H9 (cell line): Measurements from ENCODE around the gene PCDH20. TPM values are rescaled to one million over a fixed set of nuclear protein-coding genes. Genes with fewer than 3 reads are reported as not detected.

Source experiments
- DNase-seq: peaks from one replicate; pipeline ENCODE4 v3.0.0-alpha.2; 2017
- H2AFZ ChIP-seq: one replicate; pipeline ENCODE4 v1.6.1; 2013; ENCODE audit warnings: mild to moderate bottlenecking, low read length, control low read depth, moderate library complexity
- H2AK5ac ChIP-seq: 2 replicates; pipeline ENCODE4 v1.6.1; 2013; ENCODE audit warnings: low read length, control low read depth, mixed read lengths; ENCODE audit not compliant: insufficient read length
- H2BK120ac ChIP-seq: one replicate; pipeline ENCODE4 v1.6.1; 2013; ENCODE audit warnings: low read depth, mild to moderate bottlenecking, low read length, control low read depth, inconsistent platforms; ENCODE audit not compliant: poor library complexity, severe bottlenecking
- H2BK12ac ChIP-seq: 2 replicates; pipeline ENCODE4 v1.6.1; 2013; ENCODE audit warnings: low read length, control low read depth, mixed read lengths, low read depth; ENCODE audit not compliant: insufficient read length
- H2BK15ac ChIP-seq: 2 replicates; pipeline ENCODE4 v1.6.1; 2013; ENCODE audit warnings: low read depth, low read length, control low read depth
- H2BK20ac ChIP-seq: one replicate; pipeline ENCODE4 v1.6.1; 2013; ENCODE audit warnings: low read depth, mild to moderate bottlenecking, low read length, control low read depth, inconsistent platforms; ENCODE audit not compliant: poor library complexity, severe bottlenecking
- H2BK5ac ChIP-seq: 2 replicates; pipeline ENCODE4 v1.6.1; 2013; ENCODE audit warnings: low read length, control low read depth, mixed read lengths; ENCODE audit not compliant: insufficient read length
- H3K14ac ChIP-seq: 2 replicates; pipeline ENCODE4 v1.6.1; 2013; ENCODE audit warnings: low read length, control low read depth; ENCODE audit not compliant: insufficient read depth
- H3K18ac ChIP-seq: 2 replicates; pipeline ENCODE4 v1.6.1; 2013; ENCODE audit warnings: low read depth, mild to moderate bottlenecking, mixed read lengths, low read length, control low read depth; ENCODE audit not compliant: insufficient read length
- H3K23ac ChIP-seq: 2 replicates; pipeline ENCODE4 v1.6.1; 2013; ENCODE audit warnings: low read length, control low read depth, mixed read lengths, low read depth; ENCODE audit not compliant: insufficient read length
- H3K23me2 ChIP-seq: 2 replicates; pipeline ENCODE4 v1.6.1; 2013; ENCODE audit warnings: low read depth, mild to moderate bottlenecking, mixed read lengths, low read length, control low read depth; ENCODE audit not compliant: insufficient read length, poor library complexity, severe bottlenecking
- H3K27ac ChIP-seq: 2 replicates; pipeline ENCODE4 v1.5.1; 2013; ENCODE audit warnings: low read length, control low read depth, mixed read lengths, low read depth; ENCODE audit not compliant: insufficient read length
- H3K27me3 ChIP-seq: 2 replicates; pipeline ENCODE4 v1.6.1; 2013; ENCODE audit warnings: low read length, control low read depth, inconsistent platforms; ENCODE audit not compliant: insufficient read depth
- H3K4ac ChIP-seq: 2 replicates; pipeline ENCODE4 v1.6.1; 2013; ENCODE audit warnings: low read depth, mild to moderate bottlenecking, control low read depth, inconsistent platforms, low read length, moderate library complexity
- H3K4me1 ChIP-seq: 2 replicates; pipeline ENCODE4 v1.6.1; 2013; ENCODE audit warnings: low read length, control low read depth, inconsistent platforms; ENCODE audit not compliant: insufficient read depth
- H3K4me2 ChIP-seq: 2 replicates; pipeline ENCODE4 v1.6.1; 2013; ENCODE audit warnings: low read length, control low read depth, mixed read lengths; ENCODE audit not compliant: insufficient read length, insufficient read depth
- H3K56ac ChIP-seq: 2 replicates; pipeline ENCODE4 v1.6.1; 2013; ENCODE audit warnings: low read depth, mild to moderate bottlenecking, mixed read lengths, low read length, control low read depth; ENCODE audit not compliant: insufficient read length
- H3K79me1 ChIP-seq: 2 replicates; pipeline ENCODE4 v1.6.1; 2013; ENCODE audit warnings: low read depth, mild to moderate bottlenecking, moderate library complexity, low read length, control low read depth, inconsistent platforms; ENCODE audit not compliant: insufficient read depth, poor library complexity, severe bottlenecking
- H3K79me2 ChIP-seq: 2 replicates; pipeline ENCODE4 v1.6.1; 2013; ENCODE audit warnings: low read length, control low read depth, inconsistent platforms; ENCODE audit not compliant: insufficient read depth
- H3K9ac ChIP-seq: 2 replicates; pipeline ENCODE4 v1.6.1; 2013; ENCODE audit warnings: low read length, control low read depth, mixed read lengths; ENCODE audit not compliant: insufficient read length; ENCODE audit errors: extremely low read depth
- H3K9me3 ChIP-seq: one replicate; pipeline ENCODE4 v1.6.1; 2013; ENCODE audit warnings: low read depth, low read length, inconsistent platforms; ENCODE audit not compliant: control insufficient read depth
- H3T11ph ChIP-seq: one replicate; pipeline ENCODE4 v1.6.1; 2013; ENCODE audit warnings: mild to moderate bottlenecking, low read length, control low read depth, inconsistent platforms
- H4K20me1 ChIP-seq: one replicate; pipeline ENCODE4 v1.6.1; 2013; ENCODE audit not compliant: control insufficient read depth, insufficient read length, insufficient read depth
- H4K5ac ChIP-seq: 2 replicates; pipeline ENCODE4 v1.6.1; 2013; ENCODE audit warnings: low read depth, mild to moderate bottlenecking, mixed read lengths, low read length, control low read depth; ENCODE audit not compliant: insufficient read length
- H4K8ac ChIP-seq: replicated peaks from 2 replicates; pipeline ENCODE4 v1.6.1; 2013; ENCODE audit warnings: low read length, control low read depth, mixed read lengths, low read depth; ENCODE audit not compliant: insufficient read length
- H4K91ac ChIP-seq: 2 replicates; pipeline ENCODE4 v1.6.1; 2013; ENCODE audit warnings: low read depth, mild to moderate bottlenecking, moderate library complexity, mixed read lengths, low read length, control low read depth; ENCODE audit not compliant: insufficient read length
- H3K27ac Mint-ChIP-seq, 3 experiments: 2 replicates in 2 of 3; 3 replicates in 1 of 3; pipeline ENCODE4 v1.8.0; 2020 to 2021; ENCODE audit warnings: mixed read lengths in 3 of 3, mild to moderate bottlenecking in 1 of 3, moderate library complexity in 1 of 3
- H3K27me3 Mint-ChIP-seq: 2 replicates; pipeline ENCODE4 v1.8.0; 2021; ENCODE audit warnings: low read depth, mild to moderate bottlenecking, moderate library complexity, mixed read lengths
- H3K36me3 Mint-ChIP-seq, 3 experiments: 2 replicates in 2 of 3; 3 replicates in 1 of 3; pipeline ENCODE4 v1.8.0; 2020 to 2021; ENCODE audit warnings: low read depth in 3 of 3, mixed read lengths in 3 of 3; ENCODE audit not compliant: insufficient read depth in 1 of 3
- H3K4me1 Mint-ChIP-seq, 2 experiments: 2 replicates each; pipeline ENCODE4 v1.8.0; 2020; ENCODE audit warnings: mixed read lengths in 2 of 2
- H3K4me3 Mint-ChIP-seq, 2 experiments: 2 replicates in 1 of 2; 3 replicates in 1 of 2; pipeline ENCODE4 v1.8.0; 2020 to 2021; ENCODE audit warnings: mild to moderate bottlenecking in 2 of 2, mixed read lengths in 2 of 2, moderate library complexity in 1 of 2
- H3K9me3 Mint-ChIP-seq, 2 experiments: 2 replicates in 1 of 2; 3 replicates in 1 of 2; pipeline ENCODE4 v1.8.0; 2020; ENCODE audit warnings: mild to moderate bottlenecking in 2 of 2, mixed read lengths in 2 of 2, moderate library complexity in 1 of 2
- WGBS: extraction: QIAGEN DNeasy Blood & Tissue Kit; methylation state at CpG from one replicate; pipeline ENCODE4 v1.1.7; 2013; ENCODE audit warnings: missing lambda C conversion rate, low lambda C conversion rate, mixed read lengths; ENCODE audit not compliant: insufficient read length; ENCODE audit errors: extremely low coverage; 5-methylcytosine and 5-hydroxymethylcytosine counted together
- total RNA-seq: library from RNA; stranded (reverse); gene quantifications from 2 replicates; pipeline ENCODE4 v1.2.1, GENCODE V29; 2021
- TF ChIP-seq, protein P1 (sequence below): fragments of 200-600 bp; sonication (generic); conservative IDR thresholded peaks from 3 replicates; pipeline ENCODE4 v1.8.0; 2021; ENCODE audit warnings: antibody characterized with exemption, mild to moderate bottlenecking

Gene PCDH20
- total RNA-seq, 1 experiment from 2014 or later: 0.33 TPM

DNA sequence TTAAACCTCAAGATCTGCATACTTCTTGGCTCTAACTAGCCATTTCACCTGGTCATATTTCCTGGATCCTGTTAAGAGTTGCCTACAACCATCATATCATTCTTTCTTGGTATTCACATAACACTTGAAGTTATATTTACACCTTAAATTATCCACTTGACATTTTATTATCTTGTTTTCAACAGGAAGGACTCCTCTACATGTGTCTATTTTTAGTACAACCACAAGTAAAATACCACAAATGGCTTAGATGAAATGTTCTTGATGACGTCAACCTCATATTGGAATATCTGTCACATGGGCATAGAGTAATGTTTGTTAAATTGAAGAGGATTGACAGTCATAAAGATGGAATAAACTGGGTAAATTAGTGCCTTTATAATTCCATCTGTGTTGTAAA, 9.4 kb downstream of the PCDH20 start:
- no peak overlapping the region for H3K56ac ChIP-seq
- H3K27ac Mint-ChIP-seq: no peak overlapping the region
- no peaks in the 10 kb centered on the region for H3K4me1 Mint-ChIP-seq
- H3K9me3 Mint-ChIP-seq: no peaks in the 10 kb centered on the region
- no peak for DNase-seq
- H2BK120ac ChIP-seq: no peak overlapping the region
- TF ChIP-seq, protein P1, sequence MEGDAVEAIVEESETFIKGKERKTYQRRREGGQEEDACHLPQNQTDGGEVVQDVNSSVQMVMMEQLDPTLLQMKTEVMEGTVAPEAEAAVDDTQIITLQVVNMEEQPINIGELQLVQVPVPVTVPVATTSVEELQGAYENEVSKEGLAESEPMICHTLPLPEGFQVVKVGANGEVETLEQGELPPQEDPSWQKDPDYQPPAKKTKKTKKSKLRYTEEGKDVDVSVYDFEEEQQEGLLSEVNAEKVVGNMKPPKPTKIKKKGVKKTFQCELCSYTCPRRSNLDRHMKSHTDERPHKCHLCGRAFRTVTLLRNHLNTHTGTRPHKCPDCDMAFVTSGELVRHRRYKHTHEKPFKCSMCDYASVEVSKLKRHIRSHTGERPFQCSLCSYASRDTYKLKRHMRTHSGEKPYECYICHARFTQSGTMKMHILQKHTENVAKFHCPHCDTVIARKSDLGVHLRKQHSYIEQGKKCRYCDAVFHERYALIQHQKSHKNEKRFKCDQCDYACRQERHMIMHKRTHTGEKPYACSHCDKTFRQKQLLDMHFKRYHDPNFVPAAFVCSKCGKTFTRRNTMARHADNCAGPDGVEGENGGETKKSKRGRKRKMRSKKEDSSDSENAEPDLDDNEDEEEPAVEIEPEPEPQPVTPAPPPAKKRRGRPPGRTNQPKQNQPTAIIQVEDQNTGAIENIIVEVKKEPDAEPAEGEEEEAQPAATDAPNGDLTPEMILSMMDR: no peak
- no peak overlapping the region for H3K4me3 Mint-ChIP-seq
- no peak overlapping the region for H2AFZ ChIP-seq
- H3K4ac ChIP-seq: no peak overlapping the region
- no peak overlapping the region for H2BK12ac ChIP-seq
- H2BK5ac ChIP-seq: no peak overlapping the region
- H4K8ac ChIP-seq: no peak overlapping the region
- no peak overlapping the region for H2AK5ac ChIP-seq
- H3K23ac ChIP-seq: no peak overlapping the region
- 0 out of 2 replicates have a peak, but pooled peaks cover 1% of the 10 kb centered on the region for H3K27me3 Mint-ChIP-seq
- H4K91ac ChIP-seq: no peak overlapping the region
- H3K79me2 ChIP-seq: no peaks in the 10 kb centered on the region
- H3K27me3 ChIP-seq: no peaks in the 10 kb centered on the region
- no CpG with 5 or more reads among the region's 1 CpG for WGBS
- H4K20me1 ChIP-seq: no peaks in the 10 kb centered on the region
- H2BK15ac ChIP-seq: no peak overlapping the region
- no peaks in the 10 kb centered on the region for H3K23me2 ChIP-seq
- no peak overlapping the region for H3K18ac ChIP-seq
- no peak overlapping the region for H2BK20ac ChIP-seq
- no peak overlapping the region for H4K5ac ChIP-seq
- no peak overlapping the region for H3K27ac ChIP-seq
- no peak overlapping the region for H3K9ac ChIP-seq
- H3K14ac ChIP-seq: no peak overlapping the region
- H3K9me3 ChIP-seq: no peaks in the 10 kb centered on the region
- no peaks in the 10 kb centered on the region for H3K4me1 ChIP-seq
- no peaks in the 10 kb centered on the region for H3K36me3 Mint-ChIP-seq
- H3K4me2 ChIP-seq: no peak overlapping the region
- H3K79me1 ChIP-seq: no peaks in the 10 kb centered on the region
- no peak overlapping the region for H3T11ph ChIP-seq
